D721Med (cell line): ENCODE results near the gene USP48.

Experiments used
- DNase-seq: peaks from one replicate; pipeline ENCODE4 v3.0.0; 2011; ENCODE audit warnings: low spot score; ENCODE audit not compliant: insufficient read length
- FAIRE-seq: peaks from 2 replicates; lab custom pipeline; 2011; peaks lifted over from hg19 to GRCh38; lab: Jason Lieb, UNC
- TF ChIP-seq, protein P1 (sequence below): IDR thresholded peaks from 2 replicates; pipeline ENCODE4 v1.5.1; 2012; ENCODE audit warnings: mild to moderate bottlenecking, control low read depth; ENCODE audit not compliant: insufficient read depth; ENCODE audit errors: missing control alignments

The USP48 gene

DNA sequence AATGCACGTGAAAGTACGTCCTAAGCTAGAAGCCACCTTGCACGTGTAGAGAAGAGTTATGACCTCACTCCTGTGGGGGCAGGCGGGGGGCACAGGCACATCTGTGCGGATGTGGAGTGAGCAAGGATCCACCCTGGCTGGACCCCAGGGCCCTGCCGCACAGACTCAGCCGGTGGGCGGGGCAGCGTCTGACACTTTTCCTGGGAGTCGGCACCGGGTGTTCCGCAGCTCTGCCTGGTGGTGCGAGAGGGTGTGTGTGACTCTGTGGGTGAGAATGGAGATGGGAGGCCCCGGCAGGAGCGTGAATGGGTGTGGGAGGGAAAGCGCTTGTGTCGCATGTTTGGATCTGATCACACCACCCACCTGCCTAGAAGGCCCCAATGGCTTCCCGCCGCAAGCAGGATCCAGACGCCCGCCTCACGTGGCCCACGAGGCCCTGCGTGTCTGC lies 143.3 kb downstream of the USP48 start:
- TF ChIP-seq, protein P1, sequence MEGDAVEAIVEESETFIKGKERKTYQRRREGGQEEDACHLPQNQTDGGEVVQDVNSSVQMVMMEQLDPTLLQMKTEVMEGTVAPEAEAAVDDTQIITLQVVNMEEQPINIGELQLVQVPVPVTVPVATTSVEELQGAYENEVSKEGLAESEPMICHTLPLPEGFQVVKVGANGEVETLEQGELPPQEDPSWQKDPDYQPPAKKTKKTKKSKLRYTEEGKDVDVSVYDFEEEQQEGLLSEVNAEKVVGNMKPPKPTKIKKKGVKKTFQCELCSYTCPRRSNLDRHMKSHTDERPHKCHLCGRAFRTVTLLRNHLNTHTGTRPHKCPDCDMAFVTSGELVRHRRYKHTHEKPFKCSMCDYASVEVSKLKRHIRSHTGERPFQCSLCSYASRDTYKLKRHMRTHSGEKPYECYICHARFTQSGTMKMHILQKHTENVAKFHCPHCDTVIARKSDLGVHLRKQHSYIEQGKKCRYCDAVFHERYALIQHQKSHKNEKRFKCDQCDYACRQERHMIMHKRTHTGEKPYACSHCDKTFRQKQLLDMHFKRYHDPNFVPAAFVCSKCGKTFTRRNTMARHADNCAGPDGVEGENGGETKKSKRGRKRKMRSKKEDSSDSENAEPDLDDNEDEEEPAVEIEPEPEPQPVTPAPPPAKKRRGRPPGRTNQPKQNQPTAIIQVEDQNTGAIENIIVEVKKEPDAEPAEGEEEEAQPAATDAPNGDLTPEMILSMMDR: no peak
- FAIRE-seq (no peak), DNase-seq (no peak)

DNA sequence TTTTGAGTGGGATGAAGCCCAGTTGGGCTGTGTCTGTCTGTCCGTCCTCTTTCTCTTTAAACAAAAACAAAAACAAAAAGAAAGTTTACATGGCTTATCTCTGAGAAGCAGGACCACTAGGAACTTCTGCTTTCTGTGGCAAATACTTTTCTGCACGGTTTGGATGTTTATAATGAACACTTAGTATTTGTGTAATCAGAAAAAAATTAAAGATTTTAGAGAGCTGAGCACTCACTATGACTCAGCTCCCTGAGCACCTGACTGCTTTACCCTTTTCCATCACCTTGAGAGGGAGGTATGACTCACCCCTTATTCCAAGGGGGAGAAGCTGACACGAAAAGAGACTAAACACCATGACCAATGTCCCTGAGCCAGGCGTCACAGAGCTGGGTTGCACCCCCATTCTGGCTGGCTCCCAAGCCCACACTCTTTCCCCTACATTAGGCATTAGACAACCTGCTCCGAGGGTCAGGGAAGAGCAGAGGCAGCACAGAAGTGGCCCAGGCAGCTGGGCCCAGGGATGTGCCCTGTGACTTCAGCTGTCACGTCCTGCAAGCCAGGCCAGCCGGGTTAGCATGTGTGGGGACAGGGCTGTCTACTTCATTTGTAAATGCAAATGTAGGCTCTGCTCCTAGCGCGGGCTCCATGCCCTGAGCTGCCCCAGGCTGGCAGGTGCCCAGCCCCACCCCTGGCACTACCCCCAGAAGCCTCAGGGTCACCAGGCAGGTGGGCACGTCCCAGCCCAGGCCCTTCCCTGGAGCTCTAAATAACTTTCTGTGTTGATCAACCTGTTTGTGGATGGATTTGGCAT lies 144.2 kb downstream of the USP48 start:
- FAIRE-seq (no peak), DNase-seq (no peak)
- TF ChIP-seq, protein P1: no peak

DNA sequence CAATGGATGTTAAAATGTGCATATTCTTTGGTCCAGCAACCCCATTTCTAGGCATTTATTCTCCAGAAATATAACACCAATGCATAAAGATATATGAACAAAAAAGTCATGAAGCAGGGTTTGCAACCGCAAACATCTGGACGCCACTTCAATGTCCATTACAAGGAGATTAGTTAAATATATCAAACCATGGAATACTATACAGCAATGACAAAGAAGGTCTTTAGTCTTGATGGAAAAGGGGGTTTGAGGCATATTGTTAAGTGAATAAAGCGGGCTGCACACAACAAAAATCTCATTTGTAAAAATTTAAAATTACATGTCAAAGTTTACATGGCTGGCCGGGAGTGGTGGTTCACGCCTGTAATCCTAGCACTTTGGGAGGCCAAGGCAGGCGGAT lies 145.4 kb downstream of the USP48 start:
- TF ChIP-seq, protein P1: no peak
- no peak for FAIRE-seq
- DNase-seq: no peak

- DNase-seq (no peak), FAIRE-seq (no peak)
- TF ChIP-seq, protein P1: no peak
Observed at GRCh38 chr1:21636029-21636428, 146.9 kb downstream of the USP48 start.

DNA sequence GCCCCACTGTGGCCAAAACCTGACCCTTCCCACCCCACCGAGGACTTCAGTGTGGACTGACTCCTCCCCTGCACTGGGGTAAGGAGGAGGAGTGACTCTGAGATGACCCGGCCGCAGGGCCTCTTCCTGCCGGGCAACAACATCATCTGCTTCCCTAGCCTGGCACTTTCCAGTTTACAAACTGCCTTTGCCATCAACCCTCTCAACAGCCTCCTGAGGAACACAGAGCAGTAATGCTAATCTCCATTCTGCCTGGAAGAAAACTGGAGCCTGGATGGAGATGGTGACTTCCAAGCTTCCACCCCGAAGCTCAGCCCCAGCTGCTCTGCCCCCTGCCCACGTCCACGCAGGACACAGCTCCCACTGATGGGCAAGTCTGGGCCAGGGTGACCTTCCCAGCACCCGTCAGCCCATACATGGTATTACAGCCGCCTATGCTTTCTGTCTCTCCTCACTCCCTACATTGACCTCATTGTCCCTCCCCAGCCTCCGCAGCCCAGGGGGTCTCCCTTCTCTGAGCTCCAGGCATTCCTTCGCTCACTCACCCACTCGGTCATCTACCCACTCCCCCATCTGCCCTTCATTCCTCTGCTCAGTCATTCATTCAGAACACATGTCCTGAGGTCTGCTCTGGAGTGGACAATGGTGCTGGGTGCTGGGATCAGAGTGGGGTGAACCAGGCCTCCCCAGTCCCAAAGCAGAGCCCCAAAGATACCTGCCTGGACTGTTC lies 148.0 kb downstream of the USP48 start:
- FAIRE-seq: no peak
- TF ChIP-seq, protein P1: no peak
- no peak for DNase-seq

DNA sequence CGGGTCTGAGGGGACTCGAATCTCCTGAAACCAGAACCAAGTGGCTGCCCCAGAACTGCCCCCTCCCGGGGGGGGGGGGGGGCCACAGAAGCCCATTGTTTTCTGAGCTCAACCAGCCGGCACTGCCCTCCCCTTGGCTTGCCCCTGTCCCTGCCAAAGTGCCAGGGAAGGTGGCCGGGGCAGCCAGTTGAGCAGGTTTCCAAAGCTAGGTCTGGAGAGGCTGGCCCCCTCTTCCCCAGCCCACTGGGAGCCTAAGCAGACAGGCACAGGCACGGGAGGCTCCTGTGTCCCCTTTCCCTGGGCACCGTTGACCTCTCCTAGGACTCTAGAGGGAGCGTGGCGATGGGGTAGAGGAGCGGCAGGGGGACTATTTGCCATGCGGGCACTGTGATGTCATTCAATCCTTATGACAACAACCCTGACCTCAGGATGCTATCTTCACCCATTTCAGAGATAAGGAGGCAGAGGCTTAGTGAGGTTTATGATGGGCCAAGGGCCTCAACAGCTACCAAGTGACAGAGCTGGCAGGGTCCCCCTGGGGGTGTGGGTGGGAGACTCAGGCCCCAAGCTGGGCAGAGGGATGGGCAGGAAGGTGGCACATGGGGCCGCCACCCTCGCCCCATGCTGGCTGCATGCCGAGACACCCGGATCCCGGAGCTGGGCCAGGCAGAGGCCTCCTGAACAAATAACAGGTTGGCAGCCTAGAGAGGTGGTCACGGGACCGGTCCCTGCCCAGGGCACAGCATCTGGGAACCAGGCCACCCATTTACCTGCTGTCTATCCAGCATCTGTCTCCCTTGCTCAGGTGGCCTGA lies 148.8 kb downstream of the USP48 start:
- DNase-seq (no peak), FAIRE-seq (no peak)
- TF ChIP-seq, protein P1: no peak
